HG03457 (cell line): Measurements from ENCODE around the gene ASXL2.
"Not testable (repeated sequence)": the region's sequence is repeated elsewhere in the genome, so short reads cannot be mapped to it uniquely, and the experiment has no call there.

Experiments
- ATAC-seq: cut with Tn5 transposase; IDR thresholded peaks from one replicate; pipeline ENCODE4 v1.9.1; 2021; ENCODE audit warnings: moderate number of reproducible peaks; ENCODE audit not compliant: unreplicated experiment

The ASXL2 gene

GRCh38 chr2:25742501-25742900 lies 135.8 kb downstream of the ASXL2 start:
- ATAC-seq, result no peak

- ATAC-seq, result no peak
Measured at GRCh38 chr2:25740810-25741381, 137.4 kb downstream of the ASXL2 start.

GRCh38 chr2:25738383-25739343 lies 139.6 kb downstream of the ASXL2 start:
- no peak for ATAC-seq

GRCh38 chr2:25736899-25737515 lies 141.3 kb downstream of the ASXL2 start:
- no peak for ATAC-seq

GRCh38 chr2:25735835-25736234 lies 142.5 kb downstream of the ASXL2 start:
- ATAC-seq, result no peak

- ATAC-seq, result no peak
Measured at GRCh38 chr2:25728559-25728958, 149.7 kb downstream of the ASXL2 start.

GRCh38 chr2:25726522-25726921 lies 151.8 kb downstream of the ASXL2 start:
- no peak for ATAC-seq

- no peak for ATAC-seq
Measured at GRCh38 chr2:25725877-25726276, 152.4 kb downstream of the ASXL2 start.

GRCh38 chr2:25724756-25725155 lies 153.5 kb downstream of the ASXL2 start:
- no peak for ATAC-seq

GRCh38 chr2:25722224-25722623 lies 156.1 kb downstream of the ASXL2 start:
- ATAC-seq, result no peak

GRCh38 chr2:25720575-25720974 lies 157.7 kb downstream of the ASXL2 start:
- ATAC-seq, result no peak

- ATAC-seq, result no peak
Measured at GRCh38 chr2:25714740-25715139, 163.5 kb downstream of the ASXL2 start.

GRCh38 chr2:25712455-25712854 lies 165.8 kb downstream of the ASXL2 start:
- no peak for ATAC-seq

GRCh38 chr2:25711675-25712354 lies 166.5 kb downstream of the ASXL2 start:
- no peak for ATAC-seq

GRCh38 chr2:25710750-25711149 lies 167.5 kb downstream of the ASXL2 start:
- no peak for ATAC-seq

GRCh38 chr2:25709349-25709748 lies 168.9 kb downstream of the ASXL2 start:
- ATAC-seq, result no peak

GRCh38 chr2:25707927-25708590 lies 170.2 kb downstream of the ASXL2 start:
- ATAC-seq, result no peak

- not testable (repeated sequence) for ATAC-seq
Measured at GRCh38 chr2:25705575-25705974, 172.7 kb downstream of the ASXL2 start.

GRCh38 chr2:25701801-25702200 lies 176.5 kb downstream of the ASXL2 start:
- no peak for ATAC-seq

GRCh38 chr2:25700221-25700660 lies 178.0 kb downstream of the ASXL2 start:
- ATAC-seq, result no peak

- no peak for ATAC-seq
Measured at GRCh38 chr2:25699216-25699615, 179.1 kb downstream of the ASXL2 start.
